ENCODE results near the gene C19orf25.

Gene C19orf25

DNA sequence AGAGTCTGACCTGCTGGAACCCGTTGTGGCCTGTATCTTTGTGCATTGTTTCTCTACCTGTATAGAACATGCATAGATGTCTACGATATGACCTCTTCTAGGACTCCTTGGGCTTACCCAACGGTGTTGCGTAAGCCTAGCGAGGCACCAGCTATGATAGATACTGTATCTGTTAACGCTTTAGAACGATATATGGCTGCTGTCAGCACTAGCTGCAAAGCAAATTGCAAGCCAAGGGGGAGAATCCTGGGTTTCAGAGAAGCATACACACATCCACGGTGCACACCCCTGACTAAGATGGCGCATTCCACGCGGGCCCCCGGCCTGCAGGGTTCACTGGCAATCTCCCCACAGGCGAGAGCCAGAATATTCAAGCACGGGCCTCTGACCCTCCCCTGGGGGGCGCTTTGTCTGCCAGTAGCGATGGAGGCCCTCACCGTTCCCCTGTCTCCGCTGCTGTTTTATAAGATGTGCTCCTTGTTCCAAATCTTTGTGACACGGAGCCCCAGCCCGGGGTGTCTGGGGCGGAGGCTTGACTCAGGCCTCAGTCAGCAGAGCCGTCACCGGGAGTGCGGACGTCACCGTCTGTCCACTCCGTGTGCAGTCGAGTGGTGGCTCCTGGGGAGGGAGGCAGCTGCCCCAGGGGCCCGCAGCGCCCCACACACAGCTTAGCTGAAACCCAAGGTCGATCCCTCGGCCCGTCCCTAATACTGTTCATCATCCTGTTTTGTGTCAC lies 53.7 kb downstream of the C19orf25 start:
- DNase-seq (ENCODE audit: low read depth) = no peak
- no peak overlapping the region for H3K4me3 ChIP-seq (ENCODE audit: low read depth, low read length)
- TF ChIP-seq, protein P1, sequence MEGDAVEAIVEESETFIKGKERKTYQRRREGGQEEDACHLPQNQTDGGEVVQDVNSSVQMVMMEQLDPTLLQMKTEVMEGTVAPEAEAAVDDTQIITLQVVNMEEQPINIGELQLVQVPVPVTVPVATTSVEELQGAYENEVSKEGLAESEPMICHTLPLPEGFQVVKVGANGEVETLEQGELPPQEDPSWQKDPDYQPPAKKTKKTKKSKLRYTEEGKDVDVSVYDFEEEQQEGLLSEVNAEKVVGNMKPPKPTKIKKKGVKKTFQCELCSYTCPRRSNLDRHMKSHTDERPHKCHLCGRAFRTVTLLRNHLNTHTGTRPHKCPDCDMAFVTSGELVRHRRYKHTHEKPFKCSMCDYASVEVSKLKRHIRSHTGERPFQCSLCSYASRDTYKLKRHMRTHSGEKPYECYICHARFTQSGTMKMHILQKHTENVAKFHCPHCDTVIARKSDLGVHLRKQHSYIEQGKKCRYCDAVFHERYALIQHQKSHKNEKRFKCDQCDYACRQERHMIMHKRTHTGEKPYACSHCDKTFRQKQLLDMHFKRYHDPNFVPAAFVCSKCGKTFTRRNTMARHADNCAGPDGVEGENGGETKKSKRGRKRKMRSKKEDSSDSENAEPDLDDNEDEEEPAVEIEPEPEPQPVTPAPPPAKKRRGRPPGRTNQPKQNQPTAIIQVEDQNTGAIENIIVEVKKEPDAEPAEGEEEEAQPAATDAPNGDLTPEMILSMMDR (IDR thresholded peaks at IDR 0.05; ENCODE audit: insufficient read depth, low read depth, low read length, missing control alignments) = no peak

DNA sequence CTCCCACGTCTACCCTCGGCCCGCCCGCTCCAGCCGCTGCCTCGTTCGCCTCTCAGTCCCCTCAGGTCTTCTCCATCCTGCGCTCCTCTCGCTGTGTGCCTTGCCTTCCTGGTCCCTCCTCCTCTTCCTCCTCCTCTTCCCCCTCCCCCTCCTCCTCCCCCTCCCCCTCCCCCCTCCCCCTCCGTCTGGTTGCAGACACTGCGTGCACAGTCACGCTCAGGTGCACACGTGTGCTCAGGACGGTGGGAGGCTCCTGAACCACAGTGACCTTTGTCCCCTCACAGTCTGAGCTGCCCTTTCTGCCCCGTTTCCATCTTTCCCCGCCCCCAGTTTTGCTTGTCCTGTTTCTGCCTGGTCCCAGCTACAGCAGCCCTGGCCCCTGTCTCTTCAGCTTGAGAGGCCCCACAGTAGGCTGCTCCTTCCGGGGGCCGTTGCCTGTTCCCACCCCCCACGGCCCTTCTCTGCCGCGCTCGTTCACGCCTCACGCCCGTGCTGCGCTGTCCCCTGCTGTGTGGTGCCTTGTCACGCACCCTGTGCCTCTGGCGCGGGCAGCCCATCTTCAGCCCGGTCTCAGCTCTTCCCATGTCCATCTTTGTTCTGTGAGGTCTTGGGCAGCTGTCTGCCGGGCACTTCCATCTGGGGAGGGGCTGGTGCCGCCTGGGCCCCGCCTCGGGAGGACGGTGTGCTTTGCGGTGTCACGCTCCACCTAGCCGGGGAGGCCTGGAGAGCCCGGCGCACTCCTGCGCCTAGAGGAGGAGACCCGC lies 54.6 kb downstream of the C19orf25 start:
- H3K4me3 ChIP-seq (ENCODE audit: low read depth, low read length) = no peak overlapping the region
- TF ChIP-seq, protein P1 (IDR thresholded peaks at IDR 0.05; ENCODE audit: insufficient read depth, low read depth, low read length, missing control alignments) = no peak
- no peak for DNase-seq (ENCODE audit: low read depth)

DNA sequence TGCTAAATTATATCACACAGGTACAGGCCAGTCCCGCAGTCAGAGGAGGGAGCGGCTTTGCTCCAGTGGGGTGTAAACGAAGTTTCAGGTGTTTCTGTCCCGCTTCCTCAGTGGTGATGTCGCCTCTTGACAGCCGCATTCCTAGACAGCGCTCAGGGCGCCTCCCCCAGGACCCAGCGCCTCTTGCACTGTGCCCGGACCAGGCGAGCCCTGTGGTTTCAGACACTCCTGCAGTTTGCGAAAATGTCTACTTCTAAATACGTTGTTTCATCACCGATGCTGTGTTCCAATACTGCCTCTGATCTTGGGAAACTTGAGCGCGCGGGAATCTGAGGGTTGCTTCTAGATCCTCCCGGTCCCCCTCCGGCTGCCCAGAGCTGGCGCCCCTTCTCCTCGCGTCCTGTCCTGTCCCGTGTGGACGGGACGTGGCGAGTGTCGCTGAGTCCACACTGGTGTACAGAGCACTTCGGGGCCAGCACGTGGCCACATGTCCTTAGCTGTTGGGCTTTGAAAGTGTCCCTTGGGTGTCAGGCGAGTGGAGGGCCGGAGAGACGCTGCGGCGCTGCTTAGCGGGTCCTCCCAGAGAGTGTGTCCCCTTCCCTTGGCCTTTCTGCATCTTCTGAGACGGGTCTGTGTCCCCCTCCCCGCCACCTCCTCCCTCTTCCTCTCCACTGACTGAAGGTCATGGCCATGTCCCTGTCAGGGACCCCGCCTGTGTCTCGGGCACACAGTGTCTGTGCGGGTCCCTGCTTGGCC lies 55.4 kb downstream of the C19orf25 start:
- TF ChIP-seq, protein P1 (IDR thresholded peaks at IDR 0.05; ENCODE audit: insufficient read depth, low read depth, low read length, missing control alignments) = no peak
- no peak overlapping the region for H3K4me3 ChIP-seq (ENCODE audit: low read depth, low read length)
- DNase-seq (ENCODE audit: low read depth) = no peak

All from GM12865 (cell line).